Measurements from ENCODE around the gene PPM1E. TPM values are rescaled to one million over a fixed set of nuclear protein-coding genes. Genes with fewer than 3 reads are reported as not detected.

Gene PPM1E
- total RNA-seq, 4 donors from 2014 or later, result under 0.01 to 0.23 TPM; not detected in 2

DNA sequence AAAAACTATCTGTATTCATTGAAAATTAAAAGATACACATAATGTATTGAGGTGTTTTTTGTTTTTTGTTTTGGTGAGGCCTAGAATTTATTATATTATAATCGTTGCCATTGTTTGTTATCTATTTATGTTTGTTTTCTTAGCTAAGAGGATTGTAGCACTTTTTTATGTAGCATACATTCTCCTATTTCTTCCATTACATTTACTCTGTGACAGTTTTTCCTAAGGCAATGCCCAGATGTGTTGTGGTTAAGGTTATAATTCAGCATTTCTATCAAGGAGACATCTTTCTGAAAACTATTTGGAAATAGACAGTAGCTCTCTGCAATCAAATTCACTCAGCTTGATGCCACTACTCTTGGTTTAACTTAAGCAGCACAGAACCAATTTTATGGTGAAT lies 161.6 kb downstream of the PPM1E start:
- no peaks in the 10 kb centered on the region for H3K27me3 ChIP-seq
- no peak for DNase-seq
- no peak overlapping the region for H3K4me3 ChIP-seq
- 72 to 96% methylated on average over 1 of the region's 1 CpG for WGBS, 2 donors
- H3K4me1 ChIP-seq, result no peaks in the 10 kb centered on the region
- H3K36me3 ChIP-seq, result no peaks in the 10 kb centered on the region
- intact Hi-C loops (cut with DNase I), result no loop called here
- TF ChIP-seq POLR2A (IDR thresholded peaks at IDR 0.05), result no peak
- TF ChIP-seq, protein P1, sequence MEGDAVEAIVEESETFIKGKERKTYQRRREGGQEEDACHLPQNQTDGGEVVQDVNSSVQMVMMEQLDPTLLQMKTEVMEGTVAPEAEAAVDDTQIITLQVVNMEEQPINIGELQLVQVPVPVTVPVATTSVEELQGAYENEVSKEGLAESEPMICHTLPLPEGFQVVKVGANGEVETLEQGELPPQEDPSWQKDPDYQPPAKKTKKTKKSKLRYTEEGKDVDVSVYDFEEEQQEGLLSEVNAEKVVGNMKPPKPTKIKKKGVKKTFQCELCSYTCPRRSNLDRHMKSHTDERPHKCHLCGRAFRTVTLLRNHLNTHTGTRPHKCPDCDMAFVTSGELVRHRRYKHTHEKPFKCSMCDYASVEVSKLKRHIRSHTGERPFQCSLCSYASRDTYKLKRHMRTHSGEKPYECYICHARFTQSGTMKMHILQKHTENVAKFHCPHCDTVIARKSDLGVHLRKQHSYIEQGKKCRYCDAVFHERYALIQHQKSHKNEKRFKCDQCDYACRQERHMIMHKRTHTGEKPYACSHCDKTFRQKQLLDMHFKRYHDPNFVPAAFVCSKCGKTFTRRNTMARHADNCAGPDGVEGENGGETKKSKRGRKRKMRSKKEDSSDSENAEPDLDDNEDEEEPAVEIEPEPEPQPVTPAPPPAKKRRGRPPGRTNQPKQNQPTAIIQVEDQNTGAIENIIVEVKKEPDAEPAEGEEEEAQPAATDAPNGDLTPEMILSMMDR (IDR thresholded peaks at IDR 0.05), result no peak
- no peak overlapping the region for H3K27ac ChIP-seq
- H3K9me3 ChIP-seq, result peaks cover 0 to 6% (median 5%) of the 10 kb centered on the region in 3 donors

DNA sequence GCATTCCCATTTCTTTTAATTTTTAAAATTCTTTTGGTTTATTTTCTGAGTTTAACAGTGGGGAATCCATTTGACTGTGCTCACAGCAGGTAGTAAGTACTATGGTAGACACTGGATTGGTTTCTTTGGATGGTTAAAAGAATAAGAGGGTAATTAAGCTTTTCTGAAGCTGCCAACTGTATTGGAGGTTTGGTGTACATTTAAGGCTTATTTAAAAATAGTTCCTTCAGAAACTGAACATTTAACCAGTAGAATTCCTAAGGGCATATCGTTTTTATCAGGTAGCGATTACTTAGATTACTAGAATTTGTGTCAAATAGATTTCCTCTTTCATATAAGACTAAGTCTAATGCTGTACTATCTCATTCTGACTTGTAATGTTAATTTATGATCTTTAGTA lies 162.4 kb downstream of the PPM1E start:
- no peaks in the 10 kb centered on the region for H3K36me3 ChIP-seq
- H3K9me3 ChIP-seq, result no peaks in the 10 kb centered on the region
- H3K27me3 ChIP-seq, result no peaks in the 10 kb centered on the region
- intact Hi-C loops (cut with DNase I), result no loop called here
- no peaks in the 10 kb centered on the region for H3K4me1 ChIP-seq
- WGBS, 2 donors, result 63 to 64% methylated on average over 2 of the region's 2 CpGs
- no peak for DNase-seq
- H3K27ac ChIP-seq, result no peak overlapping the region
- TF ChIP-seq, protein P1 (IDR thresholded peaks at IDR 0.05), result no peak
- no peak for TF ChIP-seq POLR2A (IDR thresholded peaks at IDR 0.05)
- H3K4me3 ChIP-seq, result no peak overlapping the region

DNA sequence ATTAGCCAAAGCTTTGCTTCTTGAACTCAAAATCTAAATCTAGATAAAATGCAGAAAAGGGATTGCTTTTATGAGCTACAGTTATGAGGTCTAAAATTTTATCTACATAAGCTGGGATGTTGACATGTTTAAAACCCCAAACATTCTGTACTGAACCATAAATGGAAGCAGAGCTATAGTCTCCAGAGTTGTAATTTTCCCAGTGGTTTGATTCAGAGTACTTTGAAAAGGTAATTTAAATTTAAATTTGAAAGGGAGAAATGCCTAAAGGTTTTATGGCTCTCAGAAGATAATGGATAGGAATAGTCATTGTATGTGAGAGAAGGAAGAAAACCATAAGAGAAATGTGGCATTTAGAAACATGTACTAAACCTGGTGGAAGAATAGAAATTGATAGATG lies 163.2 kb downstream of the PPM1E start:
- intact Hi-C loops (cut with DNase I), result no loop called here
- no peaks in the 10 kb centered on the region for H3K9me3 ChIP-seq

GRCh38 chr17:58920773-58921172 lies 165.1 kb downstream of the PPM1E start:
- no peak for DNase-seq
- intact Hi-C loops (cut with DNase I), result no loop called here
- Histone ChIP-seq H3K4me3 (no peak overlapping the region), H3K27me3 (no peaks in the 10 kb centered on the region), H3K27ac (no peak overlapping the region), H3K9me3 (no peaks in the 10 kb centered on the region), H3K4me1 (no peaks in the 10 kb centered on the region), H3K36me3 (no peaks in the 10 kb centered on the region)
- TF ChIP-seq POLR2A (IDR thresholded peaks at IDR 0.05), result no peak
- TF ChIP-seq, protein P1 (IDR thresholded peaks at IDR 0.05), result no peak

More for the DNA sequence above, 163.2 kb downstream of the PPM1E start:
- H3K27ac ChIP-seq, result no peak overlapping the region
- no peak for DNase-seq
- no peak for TF ChIP-seq POLR2A (IDR thresholded peaks at IDR 0.05)
- TF ChIP-seq, protein P1 (IDR thresholded peaks at IDR 0.05), result no peak
- no peak overlapping the region for H3K4me3 ChIP-seq
- H3K36me3 ChIP-seq, result no peaks in the 10 kb centered on the region
- no peaks in the 10 kb centered on the region for H3K27me3 ChIP-seq
- H3K4me1 ChIP-seq, result no peaks in the 10 kb centered on the region

- no peak overlapping the region for H3K4me3 ChIP-seq
- H3K36me3 ChIP-seq, result no peaks in the 10 kb centered on the region
- no peak for TF ChIP-seq POLR2A (IDR thresholded peaks at IDR 0.05)
- TF ChIP-seq, protein P1 (IDR thresholded peaks at IDR 0.05), result no peak
- WGBS, 2 donors, result 70 to 76% methylated on average over 3 of the region's 3 CpGs
- no peaks in the 10 kb centered on the region for H3K27me3 ChIP-seq
- intact Hi-C loops (cut with DNase I), result no loop called here
- H3K4me1 ChIP-seq, result no peaks in the 10 kb centered on the region
- no peak for DNase-seq
- no peak overlapping the region for H3K27ac ChIP-seq
- H3K9me3 ChIP-seq, result no peaks in the 10 kb centered on the region
Measured at GRCh38 chr17:58932956-58933355, 177.3 kb downstream of the PPM1E start.

All from esophagus squamous epithelium (tissue), 5 donors.